ENCODE results near the gene SLC39A5. TPM values are rescaled to one million over a fixed set of nuclear protein-coding genes. Genes with fewer than 3 reads are reported as not detected.
"Not testable (repeated sequence)": the region's sequence is repeated elsewhere in the genome, so short reads cannot be mapped to it uniquely, and the experiment has no call there.

Gene SLC39A5
- total RNA-seq, 2 donors from 2014 or later, result not detected

GRCh38 chr12:56266693-56267442, 37.0 kb downstream of the SLC39A5 start, which contains the start of gene COQ10A:
TSS of gene COQ10A (plus strand) at chr12:56266942. CDS start at chr12:56267119, 177 bp downstream.
- Histone ChIP-seq H3K9me3 (no peaks in the 10 kb centered on the region), H3K27me3 (replicated peaks; ENCODE audit: insufficient read depth) (no peaks in the 10 kb centered on the region), H3K27ac (peak within 1 kb of the TSS; percentile 91 to 93), H3K36me3 (no peaks in the 10 kb centered on the region), H3K4me1 (replicated peaks) (peaks cover 4% of the 10 kb centered on the region), H3K4me3 (peak within 1 kb of the TSS; percentile 56 to 75)
- WGBS, result under 1% methylated on average over 59 of the region's 68 CpGs
- DNase-seq (ENCODE audit: low spot score), result peak; percentile 90
- intact Hi-C loops (cut with DNase I), result no loop called here
- peak; percentile 81 for TF ChIP-seq POLR2A (IDR thresholded peaks at IDR 0.05)
- TF ChIP-seq CTCF (IDR thresholded peaks at IDR 0.05), result peak; percentile 25 to 85 (median 70)
- TF ChIP-seq POLR2AphosphoS5 (IDR thresholded peaks at IDR 0.05), result peak; percentile 92

GRCh38 chr12:56267443-56268071, 37.7 kb downstream of the SLC39A5 start:
- TF ChIP-seq POLR2AphosphoS5 (IDR thresholded peaks at IDR 0.05), result no peak
- TF ChIP-seq CTCF (IDR thresholded peaks at IDR 0.05), result no peak
- no peak for TF ChIP-seq POLR2A (IDR thresholded peaks at IDR 0.05)
- no peaks in the 10 kb centered on the region for H3K27me3 ChIP-seq (replicated peaks; ENCODE audit: insufficient read depth)
- H3K27ac ChIP-seq, result peak overlapping the region; percentile 91 to 93
- 27% methylated on average over 21 of the region's 21 CpGs for WGBS
- no peaks in the 10 kb centered on the region for H3K9me3 ChIP-seq
- intact Hi-C loops (cut with DNase I), result no loop called here
- DNase-seq (ENCODE audit: low spot score), result no peak
- H3K4me1 ChIP-seq (replicated peaks), result peaks cover 4% of the 10 kb centered on the region
- H3K4me3 ChIP-seq, result peak overlapping the region; percentile 56 to 75
- no peaks in the 10 kb centered on the region for H3K36me3 ChIP-seq

- no peak for DNase-seq (ENCODE audit: low spot score)
- Histone ChIP-seq H3K4me3 (no peak overlapping the region), H3K27ac (no peak overlapping the region), H3K9me3 (no peaks in the 10 kb centered on the region), H3K36me3 (peaks cover 5 to 12% of the 10 kb centered on the region in 2 donors), H3K27me3 (replicated peaks; ENCODE audit: insufficient read depth) (no peaks in the 10 kb centered on the region), H3K4me1 (replicated peaks) (peaks cover 4% of the 10 kb centered on the region)
- TF ChIP-seq CTCF (IDR thresholded peaks at IDR 0.05) (peak in 1 of 4 experiments; percentile 16), POLR2A (IDR thresholded peaks at IDR 0.05) (no peak)
- intact Hi-C loops (cut with DNase I), result no loop called here
- 21% methylated on average over 1 of the region's 1 CpG for WGBS
Observed at GRCh38 chr12:56271031-56271430, 41.2 kb downstream of the SLC39A5 start.

- H3K4me3 ChIP-seq; H3K27ac ChIP-seq; H3K4me1 ChIP-seq (replicated peaks); H3K9me3 ChIP-seq; DNase-seq (ENCODE audit: low spot score); intact Hi-C loops (cut with DNase I); H3K27me3 ChIP-seq (replicated peaks; ENCODE audit: insufficient read depth): not testable (repeated sequence)
- WGBS, result 85% methylated on average over 2 of the region's 2 CpGs
- H3K36me3 ChIP-seq, result peaks cover 5 to 12% of the 10 kb centered on the region in 2 donors
Observed at GRCh38 chr12:56272468-56272867, 42.6 kb downstream of the SLC39A5 start.

- H3K4me3 ChIP-seq, result no peak overlapping the region
Observed at GRCh38 chr12:56274299-56274698, 44.4 kb downstream of the SLC39A5 start.

More at GRCh38 chr12:56274299-56274698, 44.4 kb downstream of the SLC39A5 start:
- no peak overlapping the region for H3K27ac ChIP-seq
- WGBS, result 94% methylated on average over 2 of the region's 2 CpGs
- no peaks in the 10 kb centered on the region for H3K4me1 ChIP-seq (replicated peaks)
- TF ChIP-seq POLR2A (IDR thresholded peaks at IDR 0.05) (no peak), CTCF (IDR thresholded peaks at IDR 0.05) (no peak), POLR2AphosphoS5 (IDR thresholded peaks at IDR 0.05) (no peak)
- intact Hi-C loops (cut with DNase I), result no loop called here
- H3K27me3 ChIP-seq (replicated peaks; ENCODE audit: insufficient read depth), result no peaks in the 10 kb centered on the region
- H3K9me3 ChIP-seq, result no peaks in the 10 kb centered on the region
- H3K36me3 ChIP-seq, result peaks cover 12 to 16% of the 10 kb centered on the region in 2 donors
- DNase-seq (ENCODE audit: low spot score), result no peak

All from prostate gland (tissue), 2 donors.